Heart left ventricle (tissue), 13 donors: ENCODE results near the gene PDGFC.

ENCODE experiments used
- POLR2A ChIP-seq, 2 donors: fragments of 450-650 bp; IDR thresholded peaks; one replicate each; pipeline ENCODE4 v1.6.1; 2017; ENCODE audit warnings: antibody characterized with exemption in 2 of 2, mild to moderate bottlenecking in 2 of 2, moderate library complexity in 2 of 2
- TF ChIP-seq, protein P1 (sequence below), 12 donors: fragments of 200-600 bp; sonication (generic) in 4 of 12; IDR thresholded peaks; one replicate each; pipeline versions ENCODE4 v1.5.0 to v1.8.0; 2018 to 2022; ENCODE audit warnings: antibody characterized with exemption in 12 of 12, mild to moderate bottlenecking in 5 of 12
- donor health status: ischemic (EF 13 %, LVEDD 7.1; RV severe dilation, severe dysfunction).
- donor health status: DM: no; HTN: yes; CAD: no.
- donor health status: DM: no; HTN: no; CAD: no.
- donor health status: ischemic (EF 25% LVEDD 6.9; RV normal size, moderate dysfunction).
- donor health status: ischemic (EF 25% LVEDD 5.7; RV mildly dilated, moderate dysfunction).
- donor health status: ischemic (EF 35%, LVEDD 5.7; RV mildly dilated, moderate dysfunction).
- donor health status: nonischemic (EF 11% LVEDD 7.7; RV severe dilation, severe dysfunction).
- donor health status: DM: yes; HTN: yes; CAD: no.
- donor health status: PGD.
- donor health status: ischemic (EF 29% LVEDD 5.4; RV normal size, mild dysfunction).
- donor health status: nonischemic (EF 23%, LVEDD 6.1; RV moderate dilation, normal function).

GRCh38 chr4:156746111-156746510 is 225.5 kb downstream of the PDGFC start:
- no peak for TF ChIP-seq POLR2A (IDR thresholded peaks at IDR 0.05)
- TF ChIP-seq, protein P1, sequence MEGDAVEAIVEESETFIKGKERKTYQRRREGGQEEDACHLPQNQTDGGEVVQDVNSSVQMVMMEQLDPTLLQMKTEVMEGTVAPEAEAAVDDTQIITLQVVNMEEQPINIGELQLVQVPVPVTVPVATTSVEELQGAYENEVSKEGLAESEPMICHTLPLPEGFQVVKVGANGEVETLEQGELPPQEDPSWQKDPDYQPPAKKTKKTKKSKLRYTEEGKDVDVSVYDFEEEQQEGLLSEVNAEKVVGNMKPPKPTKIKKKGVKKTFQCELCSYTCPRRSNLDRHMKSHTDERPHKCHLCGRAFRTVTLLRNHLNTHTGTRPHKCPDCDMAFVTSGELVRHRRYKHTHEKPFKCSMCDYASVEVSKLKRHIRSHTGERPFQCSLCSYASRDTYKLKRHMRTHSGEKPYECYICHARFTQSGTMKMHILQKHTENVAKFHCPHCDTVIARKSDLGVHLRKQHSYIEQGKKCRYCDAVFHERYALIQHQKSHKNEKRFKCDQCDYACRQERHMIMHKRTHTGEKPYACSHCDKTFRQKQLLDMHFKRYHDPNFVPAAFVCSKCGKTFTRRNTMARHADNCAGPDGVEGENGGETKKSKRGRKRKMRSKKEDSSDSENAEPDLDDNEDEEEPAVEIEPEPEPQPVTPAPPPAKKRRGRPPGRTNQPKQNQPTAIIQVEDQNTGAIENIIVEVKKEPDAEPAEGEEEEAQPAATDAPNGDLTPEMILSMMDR (IDR thresholded peaks at IDR 0.05): no peak
